Measurements from ENCODE around the gene OR8G5.
"Not testable (repeated sequence)": the region's sequence is repeated elsewhere in the genome, so short reads cannot be mapped to it uniquely, and the experiment has no call there.

DNA sequence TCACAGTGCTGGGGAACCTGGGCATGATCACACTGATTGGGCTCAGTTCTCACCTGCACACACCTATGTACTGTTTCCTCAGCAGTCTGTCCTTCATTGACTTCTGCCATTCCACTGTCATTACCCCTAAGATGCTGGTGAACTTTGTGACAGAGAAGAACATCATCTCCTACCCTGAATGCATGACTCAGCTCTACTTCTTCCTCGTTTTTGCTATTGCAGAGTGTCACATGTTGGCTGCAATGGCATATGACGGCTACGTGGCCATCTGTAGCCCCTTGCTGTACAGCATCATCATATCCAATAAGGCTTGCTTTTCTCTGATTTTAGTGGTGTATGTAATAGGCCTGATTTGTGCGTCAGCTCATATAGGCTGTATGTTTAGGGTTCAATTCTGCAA, 8.9 kb downstream of the OR8G5 start:
- TF ChIP-seq CTCF (IDR thresholded peaks at IDR 0.05; ENCODE audit: insufficient read depth, low read depth, low read length); EZH2 (IDR thresholded peaks at IDR 0.05; ENCODE audit: insufficient read depth, low read length): not testable (repeated sequence)
